ENCODE data around the gene FGFRL1.

DNA sequence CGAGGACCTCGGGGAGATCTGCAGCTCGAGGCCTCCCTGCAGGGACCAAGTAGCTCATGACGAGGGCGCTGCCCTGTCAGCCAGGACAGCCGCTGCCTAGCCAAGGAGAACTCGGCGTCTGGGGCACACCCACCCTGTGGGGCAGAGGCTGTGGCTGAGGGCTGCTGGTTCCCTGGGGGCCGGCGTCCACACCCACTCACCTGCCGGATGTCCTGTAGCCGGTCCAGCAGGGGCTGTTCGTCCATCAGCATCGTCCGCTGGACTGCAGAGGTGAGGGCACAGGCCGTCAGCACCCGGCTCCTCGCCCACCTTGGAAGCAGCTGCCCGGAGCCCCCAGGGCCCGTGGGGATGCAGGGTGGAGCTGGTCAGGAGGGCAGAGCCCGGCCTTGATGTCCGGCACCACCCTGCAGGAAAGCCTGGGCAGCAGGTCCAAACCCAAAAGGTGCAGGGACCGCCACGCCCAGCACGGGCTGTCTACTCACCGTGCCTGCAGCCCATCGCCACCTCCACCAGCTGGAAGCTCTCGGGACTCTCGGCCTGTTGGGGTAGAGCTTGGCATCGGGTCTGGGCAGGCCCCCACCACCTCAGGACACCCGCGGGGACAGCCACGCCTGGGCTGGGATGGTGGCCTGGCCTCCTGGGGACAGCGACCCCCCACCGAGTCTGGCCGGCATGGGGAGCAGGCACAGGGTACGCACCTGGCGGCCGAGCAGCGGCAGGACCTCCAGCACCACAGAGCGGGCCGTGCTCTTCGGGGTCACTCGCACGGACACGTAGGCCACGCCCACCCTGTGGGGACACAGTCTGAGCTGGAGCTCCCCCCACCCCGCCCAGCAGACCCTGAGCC, 44.9 kb upstream of the FGFRL1 start:
- TF ChIP-seq, protein P1, sequence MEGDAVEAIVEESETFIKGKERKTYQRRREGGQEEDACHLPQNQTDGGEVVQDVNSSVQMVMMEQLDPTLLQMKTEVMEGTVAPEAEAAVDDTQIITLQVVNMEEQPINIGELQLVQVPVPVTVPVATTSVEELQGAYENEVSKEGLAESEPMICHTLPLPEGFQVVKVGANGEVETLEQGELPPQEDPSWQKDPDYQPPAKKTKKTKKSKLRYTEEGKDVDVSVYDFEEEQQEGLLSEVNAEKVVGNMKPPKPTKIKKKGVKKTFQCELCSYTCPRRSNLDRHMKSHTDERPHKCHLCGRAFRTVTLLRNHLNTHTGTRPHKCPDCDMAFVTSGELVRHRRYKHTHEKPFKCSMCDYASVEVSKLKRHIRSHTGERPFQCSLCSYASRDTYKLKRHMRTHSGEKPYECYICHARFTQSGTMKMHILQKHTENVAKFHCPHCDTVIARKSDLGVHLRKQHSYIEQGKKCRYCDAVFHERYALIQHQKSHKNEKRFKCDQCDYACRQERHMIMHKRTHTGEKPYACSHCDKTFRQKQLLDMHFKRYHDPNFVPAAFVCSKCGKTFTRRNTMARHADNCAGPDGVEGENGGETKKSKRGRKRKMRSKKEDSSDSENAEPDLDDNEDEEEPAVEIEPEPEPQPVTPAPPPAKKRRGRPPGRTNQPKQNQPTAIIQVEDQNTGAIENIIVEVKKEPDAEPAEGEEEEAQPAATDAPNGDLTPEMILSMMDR (IDR thresholded peaks at IDR 0.05; ENCODE audit: insufficient read depth, low read length): no peak
- TF ChIP-seq, protein P2, sequence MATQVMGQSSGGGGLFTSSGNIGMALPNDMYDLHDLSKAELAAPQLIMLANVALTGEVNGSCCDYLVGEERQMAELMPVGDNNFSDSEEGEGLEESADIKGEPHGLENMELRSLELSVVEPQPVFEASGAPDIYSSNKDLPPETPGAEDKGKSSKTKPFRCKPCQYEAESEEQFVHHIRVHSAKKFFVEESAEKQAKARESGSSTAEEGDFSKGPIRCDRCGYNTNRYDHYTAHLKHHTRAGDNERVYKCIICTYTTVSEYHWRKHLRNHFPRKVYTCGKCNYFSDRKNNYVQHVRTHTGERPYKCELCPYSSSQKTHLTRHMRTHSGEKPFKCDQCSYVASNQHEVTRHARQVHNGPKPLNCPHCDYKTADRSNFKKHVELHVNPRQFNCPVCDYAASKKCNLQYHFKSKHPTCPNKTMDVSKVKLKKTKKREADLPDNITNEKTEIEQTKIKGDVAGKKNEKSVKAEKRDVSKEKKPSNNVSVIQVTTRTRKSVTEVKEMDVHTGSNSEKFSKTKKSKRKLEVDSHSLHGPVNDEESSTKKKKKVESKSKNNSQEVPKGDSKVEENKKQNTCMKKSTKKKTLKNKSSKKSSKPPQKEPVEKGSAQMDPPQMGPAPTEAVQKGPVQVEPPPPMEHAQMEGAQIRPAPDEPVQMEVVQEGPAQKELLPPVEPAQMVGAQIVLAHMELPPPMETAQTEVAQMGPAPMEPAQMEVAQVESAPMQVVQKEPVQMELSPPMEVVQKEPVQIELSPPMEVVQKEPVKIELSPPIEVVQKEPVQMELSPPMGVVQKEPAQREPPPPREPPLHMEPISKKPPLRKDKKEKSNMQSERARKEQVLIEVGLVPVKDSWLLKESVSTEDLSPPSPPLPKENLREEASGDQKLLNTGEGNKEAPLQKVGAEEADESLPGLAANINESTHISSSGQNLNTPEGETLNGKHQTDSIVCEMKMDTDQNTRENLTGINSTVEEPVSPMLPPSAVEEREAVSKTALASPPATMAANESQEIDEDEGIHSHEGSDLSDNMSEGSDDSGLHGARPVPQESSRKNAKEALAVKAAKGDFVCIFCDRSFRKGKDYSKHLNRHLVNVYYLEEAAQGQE (IDR thresholded peaks at IDR 0.05; ENCODE audit: insufficient replicate concordance, low read depth): no peak
- TF ChIP-seq GABPA (IDR thresholded peaks at IDR 0.05; ENCODE audit: low read depth): no peak
